ENCODE measurements around the gene THAP6. TPM values are rescaled to one million over a fixed set of nuclear protein-coding genes. Genes with fewer than 3 reads are reported as not detected.

Gene THAP6
- total RNA-seq, 2 donors from 2014 or later = 13.7 to 25.0 TPM

DNA sequence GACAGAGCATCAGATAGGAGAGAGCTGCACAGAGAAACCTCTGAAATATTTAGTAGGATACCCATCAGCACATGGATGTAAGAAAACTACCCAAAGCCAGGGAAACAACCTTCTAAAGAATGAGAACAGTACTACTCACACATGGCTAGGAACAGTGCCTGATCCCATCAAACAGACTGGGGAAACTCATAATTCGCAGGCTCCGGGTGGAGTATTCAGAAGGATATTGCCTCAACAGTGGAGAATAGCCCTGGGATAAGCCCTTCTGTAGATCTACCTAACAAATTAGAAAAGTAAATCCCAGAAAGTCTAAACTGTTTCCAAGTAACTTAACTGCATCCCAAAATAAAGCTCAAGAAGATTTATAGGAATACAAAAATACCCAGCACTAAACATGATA lies 17.9 kb upstream of the THAP6 start:
- Histone ChIP-seq H3K4me1 (ENCODE audit: control insufficient read depth, insufficient read depth, low read length) (no peaks in the 10 kb centered on the region), H3K36me3 (ENCODE audit: control insufficient read depth, insufficient read depth, low read length) (peaks cover 60% of the 10 kb centered on the region), H3K27ac (ENCODE audit: low read depth, low read length) (no peak overlapping the region), H3K4me3 (ENCODE audit: low read length) (no peak overlapping the region), H3K9ac (ENCODE audit: extremely low read depth, low read length, poor library complexity, severe bottlenecking) (no peak overlapping the region), H3K9me3 (ENCODE audit: control insufficient read depth, low read length) (peaks cover 26% of the 10 kb centered on the region), H3K27me3 (ENCODE audit: control insufficient read depth, insufficient read depth, low read length, poor library complexity, severe bottlenecking) (no peaks in the 10 kb centered on the region)
- Mint-ChIP-seq H3K4me1 (no peaks in the 10 kb centered on the region), H3K27me3 (ENCODE audit: insufficient read depth) (no peaks in the 10 kb centered on the region), H3K36me3 (ENCODE audit: low read depth) (peaks cover 47% of the 10 kb centered on the region), H3K4me3 (no peak overlapping the region), H3K9me3 (peaks cover 11% of the 10 kb centered on the region), H3K27ac (no peak overlapping the region)
- WGBS, 2 experiments (ENCODE audit: insufficient coverage in 1 of 2, insufficient read length in 1 of 2) = 93% methylated on average over 2 of the region's 2 CpGs; no CpG with 5 or more reads in 1 of the 2 experiments
- TF ChIP-seq, protein P1, sequence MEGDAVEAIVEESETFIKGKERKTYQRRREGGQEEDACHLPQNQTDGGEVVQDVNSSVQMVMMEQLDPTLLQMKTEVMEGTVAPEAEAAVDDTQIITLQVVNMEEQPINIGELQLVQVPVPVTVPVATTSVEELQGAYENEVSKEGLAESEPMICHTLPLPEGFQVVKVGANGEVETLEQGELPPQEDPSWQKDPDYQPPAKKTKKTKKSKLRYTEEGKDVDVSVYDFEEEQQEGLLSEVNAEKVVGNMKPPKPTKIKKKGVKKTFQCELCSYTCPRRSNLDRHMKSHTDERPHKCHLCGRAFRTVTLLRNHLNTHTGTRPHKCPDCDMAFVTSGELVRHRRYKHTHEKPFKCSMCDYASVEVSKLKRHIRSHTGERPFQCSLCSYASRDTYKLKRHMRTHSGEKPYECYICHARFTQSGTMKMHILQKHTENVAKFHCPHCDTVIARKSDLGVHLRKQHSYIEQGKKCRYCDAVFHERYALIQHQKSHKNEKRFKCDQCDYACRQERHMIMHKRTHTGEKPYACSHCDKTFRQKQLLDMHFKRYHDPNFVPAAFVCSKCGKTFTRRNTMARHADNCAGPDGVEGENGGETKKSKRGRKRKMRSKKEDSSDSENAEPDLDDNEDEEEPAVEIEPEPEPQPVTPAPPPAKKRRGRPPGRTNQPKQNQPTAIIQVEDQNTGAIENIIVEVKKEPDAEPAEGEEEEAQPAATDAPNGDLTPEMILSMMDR (conservative IDR thresholded peaks at IDR 0.05) = no peak
- no peak for DNase-seq

DNA sequence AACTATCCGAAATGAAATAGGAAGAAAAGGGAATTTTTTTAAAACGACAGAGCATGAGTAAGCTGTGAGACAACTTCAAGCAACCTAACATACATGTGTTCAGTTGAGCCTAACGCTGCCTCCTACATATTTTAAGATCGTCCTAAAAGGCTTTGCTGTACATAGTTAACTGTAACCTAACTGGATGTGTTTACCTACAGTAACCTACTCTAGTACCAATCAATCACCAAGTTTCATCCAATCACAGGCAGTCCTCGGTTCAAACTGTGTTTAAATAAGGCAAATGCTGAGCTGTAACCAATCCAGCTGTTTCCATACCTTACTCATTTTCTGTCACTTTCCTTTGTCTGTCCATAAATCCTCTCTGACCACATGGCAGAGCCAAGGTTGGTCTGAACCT lies 17.1 kb upstream of the THAP6 start:
- DNase-seq = no peak
- H3K4me3 ChIP-seq (ENCODE audit: low read length) = no peak overlapping the region
- no peaks in the 10 kb centered on the region for H3K27me3 ChIP-seq (ENCODE audit: control insufficient read depth, insufficient read depth, low read length, poor library complexity, severe bottlenecking)
- peak overlapping the region; percentile 3 for H3K27ac Mint-ChIP-seq
- no peaks in the 10 kb centered on the region for H3K4me1 ChIP-seq (ENCODE audit: control insufficient read depth, insufficient read depth, low read length)
- no peak overlapping the region for H3K9ac ChIP-seq (ENCODE audit: extremely low read depth, low read length, poor library complexity, severe bottlenecking)
- no peak overlapping the region for H3K27ac ChIP-seq (ENCODE audit: low read depth, low read length)
- 90 to 92% methylated on average over 4 to 5 of the region's 5 CpGs for WGBS, 2 experiments (ENCODE audit: insufficient coverage in 1 of 2, insufficient read length in 1 of 2)
- H3K9me3 Mint-ChIP-seq = peaks cover 11% of the 10 kb centered on the region
- peaks cover 54% of the 10 kb centered on the region for H3K36me3 Mint-ChIP-seq (ENCODE audit: low read depth)
- TF ChIP-seq, protein P1 (conservative IDR thresholded peaks at IDR 0.05) = no peak
- H3K27me3 Mint-ChIP-seq (ENCODE audit: insufficient read depth) = no peaks in the 10 kb centered on the region
- H3K4me3 Mint-ChIP-seq = no peak overlapping the region
- peaks cover 60% of the 10 kb centered on the region for H3K36me3 ChIP-seq (ENCODE audit: control insufficient read depth, insufficient read depth, low read length)
- H3K4me1 Mint-ChIP-seq = no peaks in the 10 kb centered on the region
- peaks cover 26% of the 10 kb centered on the region for H3K9me3 ChIP-seq (ENCODE audit: control insufficient read depth, low read length)

DNA sequence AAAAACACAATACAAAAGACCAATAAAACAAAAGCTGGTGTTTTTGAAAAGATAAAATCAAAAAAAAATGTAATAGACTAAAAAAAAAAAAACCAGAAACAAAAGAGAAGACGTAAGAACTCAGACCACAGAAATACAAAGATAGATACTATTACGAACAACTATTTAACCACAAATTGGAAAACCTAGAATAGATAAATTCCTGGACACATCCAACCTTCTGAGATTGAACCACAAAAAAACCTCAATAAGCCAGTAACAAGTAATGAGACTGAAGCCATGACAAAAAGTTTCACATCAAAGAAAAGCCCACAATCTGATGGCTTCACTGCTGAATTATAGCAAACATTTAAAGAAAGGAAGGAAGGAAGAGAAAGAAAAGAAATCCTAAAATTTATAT lies 16.2 kb upstream of the THAP6 start:
- no peak overlapping the region for H3K4me3 Mint-ChIP-seq
- no peaks in the 10 kb centered on the region for H3K27me3 Mint-ChIP-seq (ENCODE audit: insufficient read depth)
- Histone ChIP-seq H3K9me3 (ENCODE audit: control insufficient read depth, low read length) (peaks cover 26% of the 10 kb centered on the region), H3K36me3 (ENCODE audit: control insufficient read depth, insufficient read depth, low read length) (peaks cover 65% of the 10 kb centered on the region), H3K4me3 (ENCODE audit: low read length) (no peak overlapping the region), H3K4me1 (ENCODE audit: control insufficient read depth, insufficient read depth, low read length) (no peaks in the 10 kb centered on the region), H3K9ac (ENCODE audit: extremely low read depth, low read length, poor library complexity, severe bottlenecking) (no peak overlapping the region), H3K27me3 (ENCODE audit: control insufficient read depth, insufficient read depth, low read length, poor library complexity, severe bottlenecking) (no peaks in the 10 kb centered on the region), H3K27ac (ENCODE audit: low read depth, low read length) (no peak overlapping the region)
- H3K27ac Mint-ChIP-seq = no peak overlapping the region
- WGBS, 2 experiments (ENCODE audit: insufficient coverage in 1 of 2, insufficient read length in 1 of 2) = 93% methylated on average over 2 of the region's 2 CpGs; no CpG with 5 or more reads in 1 of the 2 experiments
- no peak for DNase-seq
- H3K4me1 Mint-ChIP-seq = no peaks in the 10 kb centered on the region
- peaks cover 11% of the 10 kb centered on the region for H3K9me3 Mint-ChIP-seq
- H3K36me3 Mint-ChIP-seq (ENCODE audit: low read depth) = peaks cover 60% of the 10 kb centered on the region
- TF ChIP-seq, protein P1 (conservative IDR thresholded peaks at IDR 0.05) = no peak

Data from endodermal cell (in vitro differentiated cells).